Spinal cord (tissue), 10 donors: ENCODE data around the gene MARS1. TPM values are rescaled to one million over a fixed set of nuclear protein-coding genes. Genes with fewer than 3 reads are reported as not detected.
"Not testable (repeated sequence)": the region's sequence is repeated elsewhere in the genome, so short reads cannot be mapped to it uniquely, and the experiment has no call there.

Experiments
- DNase-seq, 6 donors: peaks; one replicate each; pipeline versions ENCODE4 v3.0.0 to v3.0.0-alpha.2; 2013 to 2015; ENCODE audit warnings: low spot score in 6 of 6, low read depth in 4 of 6
- H3K27ac ChIP-seq: one replicate; pipeline ENCODE4 v1.5.1; 2013; ENCODE audit warnings: low read depth, low read length, control low read depth
- H3K27me3 ChIP-seq: one replicate; pipeline ENCODE4 v1.6.1; 2013; ENCODE audit warnings: low read length; ENCODE audit not compliant: control insufficient read depth, insufficient read depth
- H3K36me3 ChIP-seq: one replicate; pipeline ENCODE4 v1.6.1; 2013; ENCODE audit warnings: low read length; ENCODE audit not compliant: control insufficient read depth, insufficient read depth
- H3K4me1 ChIP-seq: one replicate; pipeline ENCODE4 v1.6.1; 2013; ENCODE audit warnings: low read length; ENCODE audit not compliant: control insufficient read depth, insufficient read depth
- H3K4me3 ChIP-seq: one replicate; pipeline ENCODE4 v1.5.1; 2013; ENCODE audit warnings: low read depth, low read length, control low read depth
- H3K9me3 ChIP-seq: one replicate; pipeline ENCODE4 v1.6.1; 2013; ENCODE audit warnings: low read length; ENCODE audit not compliant: control insufficient read depth, insufficient read depth
- WGBS: methylation state at CpG from one replicate; pipeline ENCODE4 v1.1.5; 2013; ENCODE audit warnings: missing lambda C conversion rate; ENCODE audit not compliant: insufficient coverage; 5-methylcytosine and 5-hydroxymethylcytosine counted together
- polyA plus RNA-seq, 2 donors: library from polyadenylated mRNA; unstranded; fragments of 120-200 nt; gene quantifications; one replicate each; pipeline ENCODE4 v1.2.1, GENCODE V29; 2013; ENCODE audit not compliant: insufficient read length in 2 of 2
- total RNA-seq, 2 donors: library from RNA; depleted of rRNA in 1 of 2; stranded (reverse); fragments of 120-200 nt in 1 of 2; fragments of >200 nt in 1 of 2; gene quantifications; one replicate each; pipeline versions ENCODE4 v1.2.3 to v1.2.4, GENCODE V29; 2013 to 2014
- donor health status: healthy.

MARS1 gene
- total and polyA plus RNA-seq, 4 donors = 68.6 to 203 (median 143) TPM

- WGBS = 100% methylated on average over 3 of the region's 22 CpGs
- not testable (repeated sequence) for DNase-seq, H3K4me1 ChIP-seq, H3K27ac ChIP-seq, H3K27me3 ChIP-seq, H3K4me3 ChIP-seq, H3K9me3 ChIP-seq
- H3K36me3 ChIP-seq = peaks cover 76% of the 10 kb centered on the region
Observed at GRCh38 chr12:57502311-57502969, 14.6 kb downstream of the MARS1 start.

DNA sequence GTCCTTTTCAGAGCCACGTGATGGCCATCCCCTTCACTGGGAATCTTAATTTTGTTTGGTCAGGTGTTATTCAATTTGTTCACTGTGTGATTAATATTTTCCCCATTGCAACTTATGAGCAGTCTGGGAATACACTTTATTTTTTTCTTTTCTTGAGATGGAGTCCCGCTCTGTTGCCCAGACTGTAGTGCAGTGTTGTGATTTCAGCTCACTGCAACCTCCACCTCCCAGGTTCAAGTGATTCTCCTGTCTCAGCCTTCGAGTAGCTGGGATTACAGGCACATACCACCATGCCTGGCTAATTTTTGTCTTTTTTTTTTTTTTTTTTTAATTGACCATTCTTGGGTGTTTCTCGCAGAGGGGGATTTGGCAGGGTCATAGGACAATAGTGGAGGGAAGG, 18.7 kb downstream of the MARS1 start:
- no CpG with 5 or more reads among the region's 4 CpGs for WGBS
- not testable (repeated sequence) for H3K4me3 ChIP-seq, H3K27me3 ChIP-seq, H3K27ac ChIP-seq, H3K9me3 ChIP-seq, H3K4me1 ChIP-seq, DNase-seq
- H3K36me3 ChIP-seq = peaks cover 81% of the 10 kb centered on the region

- not testable (repeated sequence) for H3K4me3 ChIP-seq, H3K9me3 ChIP-seq, H3K27me3 ChIP-seq, DNase-seq, H3K4me1 ChIP-seq, H3K27ac ChIP-seq
- WGBS = 95% methylated on average over 4 of the region's 28 CpGs
- peaks cover 82% of the 10 kb centered on the region for H3K36me3 ChIP-seq
Observed at GRCh38 chr12:57507796-57508195, 19.9 kb downstream of the MARS1 start.

DNA sequence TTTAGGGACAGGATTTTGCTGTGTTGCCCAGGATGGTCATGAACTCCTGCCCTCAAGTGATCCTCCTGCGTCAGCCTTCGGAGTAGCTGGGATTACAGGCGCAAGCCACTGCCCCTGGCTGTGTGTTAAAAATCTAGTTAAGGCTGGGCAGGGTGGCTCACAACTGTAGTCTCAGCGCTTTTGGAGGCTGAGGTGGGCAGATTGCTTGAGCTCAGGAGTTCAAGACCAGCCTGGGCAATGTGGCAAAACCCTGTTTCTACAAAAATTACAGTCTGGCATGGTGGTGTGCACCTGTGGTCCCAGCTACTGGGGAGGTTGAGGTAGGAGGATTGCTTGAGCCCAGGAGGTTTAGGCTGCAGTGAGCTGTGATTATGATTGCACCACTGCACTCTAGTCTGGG, 23.3 kb downstream of the MARS1 start:
- DNase-seq = no peak
- H3K27me3 ChIP-seq = no peaks in the 10 kb centered on the region
- no peak overlapping the region for H3K27ac ChIP-seq
- H3K36me3 ChIP-seq = peaks cover 78% of the 10 kb centered on the region
- no peaks in the 10 kb centered on the region for H3K9me3 ChIP-seq
- H3K4me1 ChIP-seq = no peaks in the 10 kb centered on the region
- WGBS = 93% methylated on average over 4 of the region's 4 CpGs
- H3K4me3 ChIP-seq = no peak overlapping the region

GRCh38 chr12:57511588-57512325, 23.9 kb downstream of the MARS1 start:
- no CpG with 5 or more reads among the region's 7 CpGs for WGBS
- Histone ChIP-seq H3K36me3 (peaks cover 81% of the 10 kb centered on the region), H3K27me3 (no peaks in the 10 kb centered on the region), H3K4me1 (no peaks in the 10 kb centered on the region), H3K27ac (no peak overlapping the region), H3K9me3 (no peaks in the 10 kb centered on the region), H3K4me3 (no peak overlapping the region)
- no peak for DNase-seq

- Histone ChIP-seq H3K27me3 (no peaks in the 10 kb centered on the region), H3K36me3 (peaks cover 86% of the 10 kb centered on the region), H3K9me3 (no peaks in the 10 kb centered on the region), H3K4me3 (no peak overlapping the region), H3K4me1 (no peaks in the 10 kb centered on the region), H3K27ac (no peak overlapping the region)
- 91% methylated on average over 6 of the region's 6 CpGs for WGBS
- no peak for DNase-seq
Observed at GRCh38 chr12:57512665-57513064, 24.8 kb downstream of the MARS1 start.

DNA sequence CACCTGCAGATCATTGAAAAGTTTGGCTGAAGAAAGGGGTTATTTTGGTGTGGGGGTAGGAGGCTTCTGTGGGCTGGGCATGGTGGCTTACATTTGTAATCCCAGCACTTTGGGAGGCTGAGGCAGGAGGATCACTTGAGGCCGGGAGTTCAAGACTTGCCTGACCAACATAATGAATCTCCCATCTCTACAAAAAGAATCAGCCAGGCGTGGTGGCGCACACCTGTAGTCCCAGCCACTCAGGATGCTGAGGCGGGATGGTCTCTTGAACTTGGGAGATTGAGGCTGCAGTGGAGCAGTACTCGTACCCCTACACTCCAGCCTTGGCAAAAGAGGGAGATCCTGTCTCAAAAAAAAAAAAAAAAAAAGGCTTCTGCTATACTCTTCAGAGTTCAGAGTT, 25.4 kb downstream of the MARS1 start:
- H3K36me3 ChIP-seq = peaks cover 85% of the 10 kb centered on the region
- H3K27ac ChIP-seq = no peak overlapping the region
- no peaks in the 10 kb centered on the region for H3K4me1 ChIP-seq
- no peaks in the 10 kb centered on the region for H3K9me3 ChIP-seq
- WGBS = no CpG with 5 or more reads among the region's 5 CpGs
- DNase-seq = no peak
- no peak overlapping the region for H3K4me3 ChIP-seq
- H3K27me3 ChIP-seq = no peaks in the 10 kb centered on the region

DNA sequence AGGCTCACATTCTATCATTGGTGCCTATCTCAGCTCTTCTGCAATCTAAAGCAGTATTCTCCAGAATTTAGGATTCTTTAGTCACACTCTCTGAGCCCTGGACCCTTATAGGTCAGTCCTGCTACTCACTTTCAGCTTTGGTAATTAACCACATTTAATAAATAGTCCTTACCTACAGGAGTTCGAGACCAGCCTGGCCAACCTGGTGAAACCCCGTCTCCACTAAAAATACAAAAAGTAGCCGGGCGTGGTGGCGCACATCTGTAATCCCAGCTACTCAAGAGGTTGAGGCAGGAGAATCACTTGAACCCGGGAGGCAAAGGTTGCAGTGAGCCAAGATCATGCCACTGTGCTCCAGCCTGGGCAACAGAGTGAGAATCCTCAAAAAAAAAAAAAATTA, 25.8 kb downstream of the MARS1 start:
- H3K4me1 ChIP-seq, H3K27ac ChIP-seq, DNase-seq, H3K27me3 ChIP-seq, H3K9me3 ChIP-seq, H3K4me3 ChIP-seq: not testable (repeated sequence)
- H3K36me3 ChIP-seq = peaks cover 85% of the 10 kb centered on the region
- 100% methylated on average over 5 of the region's 6 CpGs for WGBS

GRCh38 chr12:57514246-57514645, 26.4 kb downstream of the MARS1 start:
- not testable (repeated sequence) for H3K4me1 ChIP-seq, H3K27me3 ChIP-seq, H3K27ac ChIP-seq, H3K9me3 ChIP-seq, H3K4me3 ChIP-seq, DNase-seq
- peaks cover 80% of the 10 kb centered on the region for H3K36me3 ChIP-seq
- 95% methylated on average over 9 of the region's 9 CpGs for WGBS
